ENCODE results near the gene SLC44A5.
"Not testable (repeated sequence)": the region's sequence is repeated elsewhere in the genome, so short reads cannot be mapped to it uniquely, and the experiment has no call there.

The SLC44A5 gene

GRCh38 chr1:75373542-75374159 is 237.3 kb downstream of the SLC44A5 start:
- DNase-seq (ENCODE audit: low read depth, low spot score): no peak
- TF ChIP-seq CTCF (IDR thresholded peaks at IDR 0.05; ENCODE audit: low read depth, low read length): no peak
- in situ Hi-C loops (cut with HindIII; ENCODE audit: low sequenced_read_pairs): no loop called here
- no peak overlapping the region for H3K4me3 ChIP-seq (ENCODE audit: low read depth, low read length)

- H3K4me3 ChIP-seq (ENCODE audit: low read depth, low read length): no peak overlapping the region
- DNase-seq (ENCODE audit: low read depth, low spot score): no peak
- TF ChIP-seq CTCF (IDR thresholded peaks at IDR 0.05; ENCODE audit: low read depth, low read length): no peak
- in situ Hi-C loops (cut with HindIII; ENCODE audit: low sequenced_read_pairs): no loop called here
Measured at GRCh38 chr1:75366595-75366994, 244.3 kb downstream of the SLC44A5 start.

- DNase-seq (ENCODE audit: low read depth, low spot score): no peak
- no peak overlapping the region for H3K4me3 ChIP-seq (ENCODE audit: low read depth, low read length)
- TF ChIP-seq CTCF (IDR thresholded peaks at IDR 0.05; ENCODE audit: low read depth, low read length): no peak
- in situ Hi-C loops (cut with HindIII; ENCODE audit: low sequenced_read_pairs): no loop called here
Measured at GRCh38 chr1:75361260-75361659, 249.7 kb downstream of the SLC44A5 start.

GRCh38 chr1:75354267-75354666 is 256.6 kb downstream of the SLC44A5 start:
- H3K4me3 ChIP-seq (ENCODE audit: low read depth, low read length); in situ Hi-C loops (cut with HindIII; ENCODE audit: low sequenced_read_pairs); DNase-seq (ENCODE audit: low read depth, low spot score): not testable (repeated sequence)

- no peak for DNase-seq (ENCODE audit: low read depth, low spot score)
- no peak for TF ChIP-seq CTCF (IDR thresholded peaks at IDR 0.05; ENCODE audit: low read depth, low read length)
- in situ Hi-C loops (cut with HindIII; ENCODE audit: low sequenced_read_pairs): no loop called here
- H3K4me3 ChIP-seq (ENCODE audit: low read depth, low read length): no peak overlapping the region
Measured at GRCh38 chr1:75353051-75353450, 257.9 kb downstream of the SLC44A5 start.

- TF ChIP-seq CTCF (IDR thresholded peaks at IDR 0.05; ENCODE audit: low read depth, low read length): no peak
- peak; percentile 64 for DNase-seq (ENCODE audit: low read depth, low spot score)
- in situ Hi-C loops (cut with HindIII; ENCODE audit: low sequenced_read_pairs): no loop called here
- H3K4me3 ChIP-seq (ENCODE audit: low read depth, low read length): no peak overlapping the region
Measured at GRCh38 chr1:75345538-75346292, 265.2 kb downstream of the SLC44A5 start.

GRCh38 chr1:75342786-75343185 is 268.1 kb downstream of the SLC44A5 start:
- no peak overlapping the region for H3K4me3 ChIP-seq (ENCODE audit: low read depth, low read length)
- in situ Hi-C loops (cut with HindIII; ENCODE audit: low sequenced_read_pairs): no loop called here
- DNase-seq (ENCODE audit: low read depth, low spot score): no peak
- TF ChIP-seq CTCF (IDR thresholded peaks at IDR 0.05; ENCODE audit: low read depth, low read length): no peak

Measured in astrocyte of the spinal cord (primary cell).